ENCODE measurements around the gene ISOC2.

Gene ISOC2

GRCh38 chr19:55489711-55490477, 28.5 kb upstream of the ISOC2 start:
- DNase-seq = no peak

GRCh38 chr19:55488986-55489710, 27.7 kb upstream of the ISOC2 start:
- no peak for DNase-seq

- no peak for DNase-seq
Measured at GRCh38 chr19:55487924-55488687, 26.7 kb upstream of the ISOC2 start, which contains the start of gene SSC5D. SSC5D (plus strand) TSS chr19:55488436; CDS start chr19:55488590, 154 bp downstream.

GRCh38 chr19:55486971-55487923, 25.8 kb upstream of the ISOC2 start:
- no peak for DNase-seq

- DNase-seq = no peak
Measured at GRCh38 chr19:55486043-55486970, 24.9 kb upstream of the ISOC2 start.

GRCh38 chr19:55485439-55486011, 24.1 kb upstream of the ISOC2 start:
- peak in 1 of 2 donors; percentile 18 for DNase-seq

GRCh38 chr19:55484593-55485438, 23.4 kb upstream of the ISOC2 start, which contains the start of gene NAT14:
NAT14 (plus strand) TSS chr19:55485188; CDS start chr19:55485709, 521 bp downstream.
- peak; percentile 73 to 75 for DNase-seq

GRCh38 chr19:55483706-55484592, 22.5 kb upstream of the ISOC2 start:
- no peak for DNase-seq

- no peak for DNase-seq
Measured at GRCh38 chr19:55482967-55483705, 21.7 kb upstream of the ISOC2 start.

- DNase-seq = no peak
Measured at GRCh38 chr19:55482156-55482961, 20.9 kb upstream of the ISOC2 start.

- DNase-seq = no peak
Measured at GRCh38 chr19:55481794-55482155, 20.3 kb upstream of the ISOC2 start.

GRCh38 chr19:55481148-55481793, 19.8 kb upstream of the ISOC2 start:
- DNase-seq = no peak

- no peak for DNase-seq
Measured at GRCh38 chr19:55479451-55480230, 18.2 kb upstream of the ISOC2 start.

GRCh38 chr19:55479045-55479444, 17.6 kb upstream of the ISOC2 start:
- no peak for DNase-seq

GRCh38 chr19:55478364-55478763, 16.9 kb upstream of the ISOC2 start:
- DNase-seq = no peak

- no peak for DNase-seq
Measured at GRCh38 chr19:55477905-55478304, 16.5 kb upstream of the ISOC2 start.
